ENCODE results near the gene MIER2.

MIER2 gene

DNA sequence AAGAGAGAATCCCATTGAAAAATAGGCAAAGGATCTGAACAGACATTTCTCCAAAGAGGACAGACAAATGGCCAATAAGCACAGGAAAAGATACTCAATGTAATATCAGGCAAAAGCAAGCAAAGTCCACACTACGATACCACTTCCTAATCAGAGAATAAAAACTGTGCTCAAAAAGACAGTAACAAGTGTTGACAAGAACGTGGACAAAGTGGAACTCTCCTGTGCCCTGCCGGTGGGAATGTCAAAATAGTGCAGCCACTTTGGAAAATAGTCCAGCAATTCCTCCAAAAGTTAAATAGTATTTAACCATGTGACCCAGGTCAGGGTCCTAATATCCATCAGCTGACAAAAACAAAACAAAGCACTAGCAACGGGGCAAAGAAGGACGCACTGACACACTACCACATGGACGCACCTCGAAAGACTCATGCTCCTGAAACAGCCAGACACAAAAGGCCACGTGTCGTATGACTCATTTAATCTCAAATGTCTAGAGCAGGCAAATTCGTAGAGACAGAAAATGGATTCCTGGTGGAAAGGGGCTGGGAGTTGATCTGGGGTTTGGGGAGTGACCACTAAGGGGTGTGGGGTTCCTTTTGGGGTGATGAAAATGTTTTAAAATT lies 5.2 kb downstream of the MIER2 start:
- CTCF ChIA-PET, result no interaction called here
- DNase-seq (ENCODE audit: extremely low spot score), result no peak
- POLR2A ChIA-PET, result no interaction called here
- no peak for TF ChIP-seq CTCF (IDR thresholded peaks at IDR 0.05; ENCODE audit: control extremely low read depth, extremely low read depth, low read depth, missing control alignments)

DNA sequence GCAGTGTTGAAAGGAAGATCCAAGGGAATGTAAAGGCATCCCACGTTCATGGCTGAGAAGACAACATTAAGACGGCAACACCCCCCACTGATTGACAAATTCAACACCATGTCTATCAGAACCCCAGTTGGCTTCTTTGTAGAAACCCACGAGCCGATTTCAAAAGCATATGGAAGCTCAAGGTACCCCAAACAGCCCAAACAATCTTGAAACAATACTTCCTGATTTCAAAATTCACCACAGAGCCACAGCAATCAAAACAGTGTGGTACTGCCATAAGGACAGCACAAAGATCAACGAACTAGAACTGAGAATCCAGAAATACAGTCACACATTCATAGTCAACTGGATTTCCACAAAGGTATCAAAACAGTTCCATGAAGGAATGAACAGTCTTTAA lies 6.2 kb downstream of the MIER2 start:
- no peak for DNase-seq (ENCODE audit: extremely low spot score)
- no peak for TF ChIP-seq CTCF (IDR thresholded peaks at IDR 0.05; ENCODE audit: control extremely low read depth, extremely low read depth, low read depth, missing control alignments)
- POLR2A ChIA-PET, result no interaction called here
- CTCF ChIA-PET, result no interaction called here

DNA sequence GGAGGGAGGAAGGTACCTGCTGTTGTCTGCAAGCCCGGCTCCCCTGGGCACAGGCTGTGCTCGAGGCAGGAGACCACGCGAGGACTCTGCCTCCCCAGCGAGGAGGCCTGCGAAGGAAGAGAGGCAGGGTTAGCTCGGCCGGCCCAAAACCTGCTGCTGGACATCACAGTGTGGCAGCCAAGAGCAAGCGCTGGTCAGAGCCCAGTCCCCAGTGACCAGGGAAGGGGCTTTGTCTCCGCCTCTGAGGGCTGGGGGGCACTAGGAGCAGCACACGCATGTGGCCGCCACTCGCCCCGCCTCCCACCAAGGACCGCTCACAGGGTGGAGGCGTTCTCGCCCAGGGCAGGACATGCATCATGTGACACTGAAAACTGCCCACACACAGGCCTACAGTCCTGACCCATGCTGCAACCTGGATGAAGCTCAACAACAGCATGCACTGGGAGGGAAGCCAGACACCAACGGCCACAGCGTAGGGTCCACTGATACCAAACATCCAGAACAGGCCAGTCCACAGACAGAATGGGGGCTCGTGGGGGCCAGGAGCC lies 8.5 kb downstream of the MIER2 start:
- no peak for DNase-seq (ENCODE audit: extremely low spot score)
- TF ChIP-seq CTCF (IDR thresholded peaks at IDR 0.05; ENCODE audit: control extremely low read depth, extremely low read depth, low read depth, missing control alignments), result no peak
- POLR2A ChIA-PET, result no interaction called here
- CTCF ChIA-PET, result no interaction called here

- POLR2A ChIA-PET, result no interaction called here
- CTCF ChIA-PET, result no interaction called here
- no peak for TF ChIP-seq CTCF (IDR thresholded peaks at IDR 0.05; ENCODE audit: control extremely low read depth, extremely low read depth, low read depth, missing control alignments)
- DNase-seq (ENCODE audit: extremely low spot score), result no peak
These were observed 9.0 kb downstream of the MIER2 start for GRCh38 chr19:335486-336066.

DNA sequence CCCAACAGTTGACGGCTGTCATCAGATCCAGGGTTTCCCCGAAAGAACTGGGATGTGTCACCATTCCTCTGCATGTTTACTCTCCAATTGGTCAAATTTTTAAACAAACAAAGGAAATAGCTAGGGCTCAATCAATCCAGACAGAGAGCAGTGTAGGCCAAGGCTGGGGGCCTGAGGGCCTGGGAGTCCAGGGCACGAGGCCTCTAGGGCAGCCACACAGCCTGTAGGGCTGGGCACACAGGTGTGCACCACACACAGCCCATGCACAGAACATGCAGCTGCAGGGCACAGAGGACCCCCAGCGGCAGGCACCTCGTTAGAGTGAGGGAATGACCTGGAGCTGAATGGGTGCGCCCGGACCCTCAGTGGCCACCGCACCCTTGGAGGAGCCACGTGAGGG lies 9.5 kb downstream of the MIER2 start:
- TF ChIP-seq CTCF (IDR thresholded peaks at IDR 0.05; ENCODE audit: control extremely low read depth, extremely low read depth, low read depth, missing control alignments), result no peak
- DNase-seq (ENCODE audit: extremely low spot score), result no peak
- POLR2A ChIA-PET, result no interaction called here
- CTCF ChIA-PET, result no interaction called here

- CTCF ChIA-PET, result no interaction called here
- DNase-seq (ENCODE audit: extremely low spot score), result no peak
- TF ChIP-seq CTCF (IDR thresholded peaks at IDR 0.05; ENCODE audit: control extremely low read depth, extremely low read depth, low read depth, missing control alignments), result no peak
- POLR2A ChIA-PET, result no interaction called here
These were observed 10.1 kb downstream of the MIER2 start for GRCh38 chr19:334296-335071.
